Esophagus squamous epithelium (tissue), 4 donors: ENCODE data around the gene TPCN2.
"Not testable (repeated sequence)": the region's sequence is repeated elsewhere in the genome, so short reads cannot be mapped to it uniquely, and the experiment has no call there.

Experiments used
- POLR2A ChIP-seq, 4 donors: fragments of 450-650 bp; IDR thresholded peaks; one replicate each; pipeline ENCODE4 v1.6.1; 2017; ENCODE audit warnings: antibody characterized with exemption in 4 of 4, mild to moderate bottlenecking in 4 of 4, moderate library complexity in 3 of 4
- TF ChIP-seq, protein P1 (sequence below), 6 experiments: fragments of 450-650 bp in 4 of 6; fragments of 200-600 bp in 2 of 6; sonication (generic) in 2 of 6; IDR thresholded peaks; one replicate each; pipeline ENCODE4 v1.5.1; 2016 to 2019; ENCODE audit warnings: antibody characterized with exemption in 6 of 6, mild to moderate bottlenecking in 4 of 6, moderate library complexity in 4 of 6

DNA sequence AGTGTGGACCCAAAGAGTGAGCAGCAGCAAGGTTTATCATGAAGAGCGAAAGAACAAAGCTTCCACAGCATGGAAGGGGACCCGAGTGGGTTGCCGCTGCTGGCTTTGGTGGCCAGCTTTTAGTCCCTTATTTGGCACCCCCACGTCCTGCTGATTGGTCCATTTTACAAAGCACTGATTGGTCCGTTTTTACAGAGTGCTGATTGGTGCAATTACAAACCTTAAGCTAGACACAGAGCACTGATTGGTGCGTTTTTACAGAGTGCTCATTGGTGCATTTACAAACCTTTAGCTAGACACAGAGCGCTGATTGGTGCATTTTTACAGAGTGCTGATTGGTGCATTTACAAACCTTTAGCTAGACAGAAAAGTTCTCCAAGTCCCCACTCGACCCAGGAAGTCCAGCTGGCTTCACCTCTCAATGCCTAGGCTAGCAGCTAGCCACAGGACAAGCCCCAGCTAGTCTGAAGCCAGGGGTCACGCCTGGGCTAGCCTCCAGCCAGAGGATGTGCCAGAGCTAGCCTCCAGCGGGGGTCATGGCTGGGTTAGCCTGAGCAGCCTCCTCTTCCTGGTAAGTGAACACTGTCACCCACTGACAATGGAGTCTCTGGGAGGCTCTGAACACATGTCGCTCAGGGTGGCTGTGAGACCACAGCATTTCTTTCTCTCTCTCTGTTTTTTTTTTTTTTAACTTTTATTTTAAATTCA, 100.8 kb downstream of the TPCN2 start:
- TF ChIP-seq, protein P1, sequence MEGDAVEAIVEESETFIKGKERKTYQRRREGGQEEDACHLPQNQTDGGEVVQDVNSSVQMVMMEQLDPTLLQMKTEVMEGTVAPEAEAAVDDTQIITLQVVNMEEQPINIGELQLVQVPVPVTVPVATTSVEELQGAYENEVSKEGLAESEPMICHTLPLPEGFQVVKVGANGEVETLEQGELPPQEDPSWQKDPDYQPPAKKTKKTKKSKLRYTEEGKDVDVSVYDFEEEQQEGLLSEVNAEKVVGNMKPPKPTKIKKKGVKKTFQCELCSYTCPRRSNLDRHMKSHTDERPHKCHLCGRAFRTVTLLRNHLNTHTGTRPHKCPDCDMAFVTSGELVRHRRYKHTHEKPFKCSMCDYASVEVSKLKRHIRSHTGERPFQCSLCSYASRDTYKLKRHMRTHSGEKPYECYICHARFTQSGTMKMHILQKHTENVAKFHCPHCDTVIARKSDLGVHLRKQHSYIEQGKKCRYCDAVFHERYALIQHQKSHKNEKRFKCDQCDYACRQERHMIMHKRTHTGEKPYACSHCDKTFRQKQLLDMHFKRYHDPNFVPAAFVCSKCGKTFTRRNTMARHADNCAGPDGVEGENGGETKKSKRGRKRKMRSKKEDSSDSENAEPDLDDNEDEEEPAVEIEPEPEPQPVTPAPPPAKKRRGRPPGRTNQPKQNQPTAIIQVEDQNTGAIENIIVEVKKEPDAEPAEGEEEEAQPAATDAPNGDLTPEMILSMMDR (IDR thresholded peaks at IDR 0.05): not testable (repeated sequence)
- not testable (repeated sequence) for TF ChIP-seq POLR2A (IDR thresholded peaks at IDR 0.05)
